ENCODE results near the gene ADGRB2.
"Not testable (repeated sequence)": the region's sequence is repeated elsewhere in the genome, so short reads cannot be mapped to it uniquely, and the experiment has no call there.

ADGRB2 gene

DNA sequence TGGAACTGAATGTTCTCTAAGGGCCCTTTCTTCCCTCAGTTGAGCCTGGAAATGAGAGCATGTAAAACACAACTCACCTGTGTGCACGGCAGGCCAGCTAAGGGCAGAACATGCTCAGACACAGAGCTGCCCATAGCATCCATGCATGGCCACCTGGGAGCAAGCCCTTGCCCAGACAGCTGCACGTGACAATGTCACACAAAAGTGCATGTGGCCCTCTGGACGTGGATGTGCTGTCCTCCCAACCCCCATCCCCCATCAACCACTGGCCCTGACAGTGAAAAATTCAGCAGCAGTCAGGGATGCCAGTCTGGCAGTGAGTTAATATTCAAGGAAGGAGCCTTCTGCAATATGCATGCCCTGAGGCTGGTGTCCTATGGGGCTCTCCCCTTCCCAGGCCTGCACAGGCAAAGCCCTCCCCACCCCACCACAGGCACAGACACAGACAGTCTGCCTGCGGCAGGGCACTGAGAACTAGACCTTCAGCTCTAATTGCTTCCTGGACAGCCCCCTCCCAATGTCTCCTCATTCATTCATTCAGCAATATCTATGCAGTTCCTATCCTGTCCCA is 45.7 kb downstream of the ADGRB2 start:
- DNase-seq: no peak

GRCh38 chr1:31717341-31717740 is 46.8 kb downstream of the ADGRB2 start:
- DNase-seq: no peak

- DNase-seq: no peak
These were observed 48.3 kb downstream of the ADGRB2 start for GRCh38 chr1:31715873-31716220.

- no peak for DNase-seq
These were observed 48.9 kb downstream of the ADGRB2 start for GRCh38 chr1:31715087-31715872.

DNA sequence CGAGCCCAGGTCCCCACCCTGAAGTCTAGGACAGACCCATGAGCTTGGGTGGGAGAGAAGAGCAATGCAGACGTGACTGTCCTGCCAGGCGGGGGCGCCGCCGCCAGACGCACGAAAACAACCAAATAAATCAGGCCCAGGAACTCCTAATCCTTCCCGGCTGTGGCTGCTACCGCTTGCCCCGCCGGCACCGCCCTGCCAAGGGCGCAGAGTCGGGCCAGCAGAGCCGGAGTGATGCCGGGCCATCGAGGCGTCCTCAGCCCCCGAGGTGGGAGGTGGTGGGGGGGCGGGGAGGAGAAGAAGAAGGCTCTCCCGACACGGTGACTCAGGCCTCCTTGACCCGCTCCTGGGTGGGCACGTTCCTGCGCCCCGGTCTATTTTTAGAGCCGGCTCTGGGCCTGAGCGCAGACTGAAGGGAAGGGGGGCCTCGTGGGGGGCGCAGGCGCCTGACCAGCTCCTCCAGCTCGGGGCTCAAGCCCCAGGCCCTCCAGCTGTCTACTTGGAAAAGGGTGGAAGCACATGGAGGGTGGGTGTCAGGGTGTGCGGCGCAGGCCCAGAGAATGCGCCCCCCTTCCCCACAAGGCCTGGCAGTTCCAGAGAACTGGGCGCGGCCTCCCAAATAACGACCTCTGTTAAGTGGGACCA is 49.6 kb downstream of the ADGRB2 start:
- no peak for DNase-seq

GRCh38 chr1:31712630-31713029 is 51.5 kb downstream of the ADGRB2 start:
- DNase-seq: no peak

GRCh38 chr1:31712068-31712467 is 52.1 kb downstream of the ADGRB2 start:
- no peak for DNase-seq

- DNase-seq: no peak
These were observed 55.8 kb downstream of the ADGRB2 start for GRCh38 chr1:31708324-31708723.

GRCh38 chr1:31707711-31708110 is 56.4 kb downstream of the ADGRB2 start:
- DNase-seq: no peak

DNA sequence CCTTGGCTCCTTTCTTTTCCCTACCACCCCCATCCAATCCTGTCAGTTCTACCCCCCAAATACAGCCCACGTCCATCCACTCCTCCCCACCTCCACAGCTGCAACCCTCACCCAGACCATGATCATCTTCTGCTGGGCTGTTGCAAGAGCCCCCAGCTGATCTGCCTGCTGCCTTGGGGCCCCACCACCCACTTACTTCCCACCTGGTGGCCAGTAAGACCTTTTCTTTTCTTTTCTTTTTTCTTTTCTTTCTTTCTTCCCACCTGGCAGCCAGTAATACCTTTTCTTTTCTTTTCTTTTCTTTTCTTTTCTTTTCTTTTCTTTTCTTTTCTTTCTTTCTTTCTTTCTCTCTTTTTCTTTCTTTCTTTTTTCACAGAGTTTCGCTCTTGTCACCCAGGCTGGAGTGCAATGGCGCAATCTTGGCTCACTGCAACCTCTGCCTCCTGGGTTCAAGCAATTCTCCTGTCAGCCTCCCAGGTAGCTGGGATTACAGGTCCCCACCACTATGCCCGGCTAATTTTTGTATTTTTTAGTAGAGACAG is 57.0 kb downstream of the ADGRB2 start:
- not testable (repeated sequence) for DNase-seq

GRCh38 chr1:31706384-31707058 is 57.6 kb downstream of the ADGRB2 start:
- DNase-seq: no peak

GRCh38 chr1:31705080-31705866 is 58.9 kb downstream of the ADGRB2 start:
- peak; percentile 16 for DNase-seq

DNA sequence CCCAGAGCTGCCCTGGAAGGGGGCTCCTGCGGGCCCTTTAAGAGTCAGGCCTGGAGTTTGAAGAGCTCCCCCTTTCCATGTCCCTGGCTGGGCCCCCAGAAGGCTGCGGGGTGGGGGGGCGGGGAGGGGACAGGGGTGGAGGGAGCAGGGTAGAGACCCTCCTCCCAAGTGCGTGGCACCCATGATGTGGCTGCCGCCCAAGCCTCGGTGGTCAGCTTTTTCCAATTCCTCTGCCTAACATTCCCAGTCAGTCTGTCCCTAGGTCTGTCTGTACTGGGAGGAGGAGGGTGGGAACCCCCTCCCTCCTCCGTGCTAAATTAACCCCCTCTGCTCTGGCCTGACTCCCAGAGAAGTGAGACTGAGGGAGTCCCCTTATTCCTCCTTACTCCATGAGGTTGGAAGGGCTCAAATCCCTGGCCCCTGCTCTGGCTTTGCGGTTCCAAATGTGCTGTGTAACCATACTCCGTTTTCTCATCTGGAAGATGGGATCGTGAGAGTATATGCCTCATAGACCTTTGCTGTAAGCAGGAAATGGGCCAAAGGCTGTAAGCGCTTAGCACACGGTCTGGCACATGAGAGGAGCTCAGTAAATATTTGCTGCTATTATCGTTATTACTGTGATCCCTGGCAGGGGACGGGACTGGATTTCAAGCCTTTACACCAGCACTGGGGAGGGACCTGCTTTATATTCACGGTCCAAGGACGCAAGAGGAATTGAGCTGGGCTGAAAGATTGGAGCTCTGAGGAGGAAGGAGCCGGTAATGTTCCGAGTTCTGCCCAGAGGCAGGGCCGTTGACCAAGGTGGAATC is 59.7 kb downstream of the ADGRB2 start:
- peak; percentile 10 for DNase-seq

GRCh38 chr1:31703431-31704270 is 60.5 kb downstream of the ADGRB2 start, which contains the start of gene COL16A1:
COL16A1 (minus strand) TSS chr1:31704017; CDS start chr1:31702193, 1,824 bp downstream.
- peak; percentile 72 for DNase-seq

- no peak for DNase-seq
These were observed 61.2 kb downstream of the ADGRB2 start for GRCh38 chr1:31702836-31703404.

- peak; percentile 65 for DNase-seq
These were observed 62.9 kb downstream of the ADGRB2 start for GRCh38 chr1:31701091-31701736.

GRCh38 chr1:31700468-31701090 is 63.6 kb downstream of the ADGRB2 start:
- no peak for DNase-seq

DNA sequence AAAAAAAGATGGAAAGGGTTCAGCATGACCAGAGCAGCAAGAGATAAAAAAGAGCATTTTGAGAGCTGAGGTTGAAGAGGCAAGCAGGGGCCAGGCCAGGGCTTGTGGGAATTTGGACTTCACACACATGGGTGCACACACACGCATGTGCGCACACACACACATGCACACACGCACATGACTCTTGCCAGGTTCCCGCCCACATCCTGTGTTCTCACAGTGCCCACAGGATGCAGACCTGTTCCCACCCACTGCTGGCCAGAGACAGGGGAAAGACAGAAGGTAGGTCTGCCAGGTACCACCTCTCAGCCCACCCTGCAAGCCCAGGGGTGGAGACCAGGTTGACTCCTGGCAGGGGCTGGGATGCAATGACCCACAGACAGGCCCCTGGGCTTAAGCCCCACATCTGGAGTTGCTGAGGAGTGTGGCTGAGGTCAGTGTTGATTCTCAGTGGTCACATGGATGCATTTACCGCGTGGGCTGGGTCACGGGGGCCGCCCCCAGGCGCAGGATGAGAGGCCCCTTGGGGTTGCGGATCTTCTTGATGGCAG is 64.7 kb downstream of the ADGRB2 start:
- no peak for DNase-seq

Data from COR-L47 (cell line).